ENCODE results near the gene RGL1. TPM values are rescaled to one million over a fixed set of nuclear protein-coding genes. Genes with fewer than 3 reads are reported as not detected.

Gene RGL1
- total RNA-seq, 4 donors from 2014 or later: 66.8 to 88.3 (median 74.6) TPM

DNA sequence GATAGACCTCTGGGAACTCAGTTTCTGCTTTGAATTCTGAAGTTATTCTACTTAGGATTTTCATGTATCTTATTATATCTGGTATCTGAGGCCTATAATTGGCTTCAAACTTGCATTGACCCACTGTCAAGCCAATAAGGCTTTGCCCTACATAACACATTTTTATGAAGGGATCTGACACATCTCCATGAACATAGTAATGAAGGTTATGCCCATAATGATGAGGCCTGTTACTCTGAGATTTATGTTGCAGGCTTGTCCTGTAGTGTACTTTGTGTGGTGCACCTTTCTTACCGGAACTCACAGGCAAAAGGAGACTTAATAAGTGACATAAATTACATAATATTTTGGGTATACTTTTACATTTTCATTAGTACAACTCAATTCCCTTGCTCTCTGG is 14.1 kb downstream of the RGL1 start:
- TF ChIP-seq, protein P1, sequence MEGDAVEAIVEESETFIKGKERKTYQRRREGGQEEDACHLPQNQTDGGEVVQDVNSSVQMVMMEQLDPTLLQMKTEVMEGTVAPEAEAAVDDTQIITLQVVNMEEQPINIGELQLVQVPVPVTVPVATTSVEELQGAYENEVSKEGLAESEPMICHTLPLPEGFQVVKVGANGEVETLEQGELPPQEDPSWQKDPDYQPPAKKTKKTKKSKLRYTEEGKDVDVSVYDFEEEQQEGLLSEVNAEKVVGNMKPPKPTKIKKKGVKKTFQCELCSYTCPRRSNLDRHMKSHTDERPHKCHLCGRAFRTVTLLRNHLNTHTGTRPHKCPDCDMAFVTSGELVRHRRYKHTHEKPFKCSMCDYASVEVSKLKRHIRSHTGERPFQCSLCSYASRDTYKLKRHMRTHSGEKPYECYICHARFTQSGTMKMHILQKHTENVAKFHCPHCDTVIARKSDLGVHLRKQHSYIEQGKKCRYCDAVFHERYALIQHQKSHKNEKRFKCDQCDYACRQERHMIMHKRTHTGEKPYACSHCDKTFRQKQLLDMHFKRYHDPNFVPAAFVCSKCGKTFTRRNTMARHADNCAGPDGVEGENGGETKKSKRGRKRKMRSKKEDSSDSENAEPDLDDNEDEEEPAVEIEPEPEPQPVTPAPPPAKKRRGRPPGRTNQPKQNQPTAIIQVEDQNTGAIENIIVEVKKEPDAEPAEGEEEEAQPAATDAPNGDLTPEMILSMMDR (IDR thresholded peaks at IDR 0.05): no peak
- ATAC-seq (ENCODE audit: low FRiP score) (no peak), DNase-seq (ENCODE audit: low spot score) (no peak)

DNA sequence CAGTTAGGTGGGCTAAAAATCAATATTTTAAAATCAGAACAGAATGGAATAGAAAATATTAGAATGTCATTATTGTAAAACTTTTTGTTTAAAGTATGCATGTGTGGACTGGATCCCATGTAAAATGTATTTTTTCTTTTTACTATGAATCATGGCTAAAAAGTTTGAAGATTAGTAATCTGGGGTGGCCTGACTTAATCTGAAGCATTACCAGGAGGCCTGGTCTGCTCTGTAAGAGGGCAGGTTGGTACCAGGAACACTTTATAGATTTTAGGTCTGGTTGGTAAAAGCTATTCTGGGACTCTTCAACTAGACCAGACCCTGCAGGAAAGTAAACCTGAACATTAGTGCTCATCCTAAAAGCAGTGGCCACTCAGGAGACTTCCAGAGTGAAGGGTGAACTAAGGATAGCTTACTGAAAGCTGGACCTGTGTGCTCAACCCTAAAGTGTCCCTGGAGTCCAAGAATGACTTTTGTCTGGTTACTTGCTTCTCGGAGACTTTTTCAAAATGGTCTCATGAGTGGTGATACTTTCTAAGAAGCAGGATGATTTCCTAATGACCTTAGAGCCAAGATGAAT is 16.5 kb downstream of the RGL1 start:
- TF ChIP-seq, protein P1 (IDR thresholded peaks at IDR 0.05): no peak
- ATAC-seq (ENCODE audit: low FRiP score) (peak; percentile 6), DNase-seq (ENCODE audit: low spot score) (no peak)

GRCh38 chr1:183821889-183822611 is 17.1 kb downstream of the RGL1 start:
- peak; percentile 33 for ATAC-seq (ENCODE audit: low FRiP score)
- TF ChIP-seq, protein P1 (IDR thresholded peaks at IDR 0.05): no peak
- DNase-seq (ENCODE audit: low spot score): no peak

DNA sequence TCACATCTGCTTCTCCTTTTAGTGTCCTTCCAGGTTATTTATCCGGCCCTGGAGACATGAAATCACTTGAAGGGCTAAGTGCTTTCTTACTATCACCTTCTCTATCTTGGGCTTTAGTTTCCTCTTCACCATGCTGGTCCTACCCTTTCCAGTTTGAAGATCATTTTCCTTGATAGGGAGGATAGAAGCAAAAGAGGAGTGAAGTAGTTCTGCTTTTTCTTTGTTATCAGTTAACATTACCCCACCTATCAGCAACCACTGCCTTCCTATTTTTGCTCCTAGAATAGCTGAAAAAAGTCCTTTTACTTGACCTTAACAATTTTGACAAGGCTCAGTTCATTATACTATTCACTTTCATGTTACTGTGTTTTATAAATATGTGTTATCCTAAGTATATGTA is 19.4 kb downstream of the RGL1 start:
- TF ChIP-seq, protein P1 (IDR thresholded peaks at IDR 0.05): no peak
- DNase-seq (ENCODE audit: low spot score) (no peak), ATAC-seq (ENCODE audit: low FRiP score) (no peak)

DNA sequence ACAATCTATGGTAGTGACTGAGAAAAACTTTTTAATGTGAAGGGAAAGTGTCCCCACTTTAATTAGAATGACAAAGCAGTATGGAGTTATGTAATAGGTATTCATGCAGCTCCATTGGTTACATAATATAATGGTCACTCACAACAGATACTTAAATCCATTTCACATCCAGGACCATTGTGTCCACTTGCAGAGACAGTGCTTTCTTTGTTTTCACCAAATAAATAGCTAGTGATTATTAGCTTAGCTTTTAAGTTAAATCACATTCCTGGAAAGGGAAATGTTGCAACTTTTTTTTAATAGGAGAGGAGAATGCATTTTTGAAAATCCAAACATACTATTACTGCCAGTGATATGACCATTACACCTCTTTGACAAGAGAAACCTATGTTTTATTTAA is 22.9 kb downstream of the RGL1 start:
- peak; percentile 33 for ATAC-seq (ENCODE audit: low FRiP score)
- TF ChIP-seq, protein P1 (IDR thresholded peaks at IDR 0.05): no peak
- no peak for DNase-seq (ENCODE audit: low spot score)

- no peak for DNase-seq (ENCODE audit: low spot score)
- no peak for ATAC-seq (ENCODE audit: low FRiP score)
- TF ChIP-seq, protein P1 (IDR thresholded peaks at IDR 0.05): no peak
Observed at GRCh38 chr1:183830389-183830788, 25.5 kb downstream of the RGL1 start.

GRCh38 chr1:183831311-183831710 is 26.4 kb downstream of the RGL1 start:
- DNase-seq (ENCODE audit: low spot score): no peak
- TF ChIP-seq, protein P1 (IDR thresholded peaks at IDR 0.05): no peak
- no peak for ATAC-seq (ENCODE audit: low FRiP score)

Data from omental fat pad (tissue), 4 donors.